Ectodermal cell (in vitro differentiated cells): ENCODE results near the gene TMEM41B.
"Not testable (repeated sequence)": the region's sequence is repeated elsewhere in the genome, so short reads cannot be mapped to it uniquely, and the experiment has no call there.

Experiments
- H3K27ac ChIP-seq: 2 replicates; pipeline ENCODE4 v1.7.0; 2013; ENCODE audit warnings: mild to moderate bottlenecking, low read depth, low read length; ENCODE audit not compliant: insufficient read depth, poor library complexity, severe bottlenecking
- H3K27me3 ChIP-seq: 2 replicates; pipeline ENCODE4 v1.7.0; 2013; ENCODE audit warnings: mild to moderate bottlenecking, low read length; ENCODE audit not compliant: insufficient read depth, control insufficient read depth, poor library complexity, severe bottlenecking
- H3K36me3 ChIP-seq: one replicate; pipeline ENCODE4 v1.7.0; 2013; ENCODE audit warnings: low read length; ENCODE audit not compliant: control insufficient read depth, insufficient read depth
- H3K4me1 ChIP-seq: one replicate; pipeline ENCODE4 v1.7.0; 2013; ENCODE audit warnings: low read length; ENCODE audit not compliant: control insufficient read depth, insufficient read depth
- H3K4me3 ChIP-seq: 2 replicates; pipeline ENCODE4 v1.7.0; 2013; ENCODE audit warnings: low read depth, low read length, control low read depth; ENCODE audit not compliant: insufficient read depth
- H3K9me3 ChIP-seq: 2 replicates; pipeline ENCODE4 v1.7.0; 2013; ENCODE audit warnings: mild to moderate bottlenecking, low read length, moderate library complexity; ENCODE audit not compliant: control insufficient read depth
- WGBS, 2 experiments: methylation state at CpG; one replicate each; pipeline ENCODE4 v1.1.7; 2013; ENCODE audit warnings: missing lambda C conversion rate in 2 of 2; 5-methylcytosine and 5-hydroxymethylcytosine counted together

Gene TMEM41B

GRCh38 chr11:9332655-9333054 lies 18.3 kb upstream of the TMEM41B start:
- H3K27ac ChIP-seq: no peak overlapping the region
- no peaks in the 10 kb centered on the region for H3K36me3 ChIP-seq
- H3K27me3 ChIP-seq: no peaks in the 10 kb centered on the region
- 63 to 90% methylated on average over 2 to 4 of the region's 5 CpGs for WGBS, 2 experiments
- no peak overlapping the region for H3K4me3 ChIP-seq
- no peaks in the 10 kb centered on the region for H3K4me1 ChIP-seq
- no peaks in the 10 kb centered on the region for H3K9me3 ChIP-seq

GRCh38 chr11:9330387-9331384 lies 16.3 kb upstream of the TMEM41B start:
- H3K27me3 ChIP-seq: no peaks in the 10 kb centered on the region
- H3K4me1 ChIP-seq: no peaks in the 10 kb centered on the region
- H3K9me3 ChIP-seq: no peaks in the 10 kb centered on the region
- 94 to 95% methylated on average over 10 of the region's 10 CpGs for WGBS, 2 experiments
- H3K36me3 ChIP-seq: no peaks in the 10 kb centered on the region
- H3K27ac ChIP-seq: no peak overlapping the region
- H3K4me3 ChIP-seq: no peak overlapping the region

GRCh38 chr11:9320047-9320446 lies 5.7 kb upstream of the TMEM41B start:
- no peaks in the 10 kb centered on the region for H3K4me1 ChIP-seq
- no peaks in the 10 kb centered on the region for H3K9me3 ChIP-seq
- no peaks in the 10 kb centered on the region for H3K36me3 ChIP-seq
- WGBS, 2 experiments: 96 to 97% methylated on average over 3 of the region's 3 CpGs
- no peak overlapping the region for H3K4me3 ChIP-seq
- no peaks in the 10 kb centered on the region for H3K27me3 ChIP-seq
- no peak overlapping the region for H3K27ac ChIP-seq

- not testable (repeated sequence) for H3K27ac ChIP-seq, H3K27me3 ChIP-seq, H3K4me1 ChIP-seq, H3K4me3 ChIP-seq, H3K9me3 ChIP-seq, H3K36me3 ChIP-seq
- WGBS, 2 experiments: 90 to 93% methylated on average over 4 of the region's 4 CpGs
These were observed 5.1 kb upstream of the TMEM41B start for GRCh38 chr11:9319377-9320001.

- not testable (repeated sequence) for H3K9me3 ChIP-seq, H3K4me3 ChIP-seq, H3K27ac ChIP-seq, H3K36me3 ChIP-seq, H3K27me3 ChIP-seq, H3K4me1 ChIP-seq
- 40 to 47% methylated on average over 17 to 18 of the region's 18 CpGs for WGBS, 2 experiments
These were observed 4.3 kb upstream of the TMEM41B start for GRCh38 chr11:9318442-9319376.

GRCh38 chr11:9316334-9316733 lies 1.9 kb upstream of the TMEM41B start:
- H3K4me3 ChIP-seq: no peak overlapping the region
- 85 to 95% methylated on average over 2 of the region's 2 CpGs for WGBS, 2 experiments
- H3K36me3 ChIP-seq: no peaks in the 10 kb centered on the region
- no peaks in the 10 kb centered on the region for H3K4me1 ChIP-seq
- H3K9me3 ChIP-seq: no peaks in the 10 kb centered on the region
- no peaks in the 10 kb centered on the region for H3K27me3 ChIP-seq
- no peak overlapping the region for H3K27ac ChIP-seq

GRCh38 chr11:9315078-9315688 lies 790 bp upstream of the TMEM41B start:
- no peaks in the 10 kb centered on the region for H3K36me3 ChIP-seq
- H3K27ac ChIP-seq: peak overlapping the region; percentile 96
- WGBS, 2 experiments: 70% methylated on average over 14 to 16 of the region's 16 CpGs
- no peaks in the 10 kb centered on the region for H3K27me3 ChIP-seq
- H3K9me3 ChIP-seq: no peaks in the 10 kb centered on the region
- H3K4me1 ChIP-seq: no peaks in the 10 kb centered on the region
- peak overlapping the region; percentile 83 for H3K4me3 ChIP-seq

GRCh38 chr11:9313648-9314290 lies 624 bp downstream of the TMEM41B start:
- WGBS, 2 experiments: 0 to 1% methylated on average over 27 of the region's 27 CpGs
- Histone ChIP-seq H3K4me3 (peak overlapping the region; percentile 83), H3K27me3 (no peaks in the 10 kb centered on the region), H3K9me3 (no peaks in the 10 kb centered on the region), H3K36me3 (no peaks in the 10 kb centered on the region), H3K27ac (peak overlapping the region; percentile 64), H3K4me1 (no peaks in the 10 kb centered on the region)

- H3K27me3 ChIP-seq: no peaks in the 10 kb centered on the region
- H3K4me1 ChIP-seq: no peaks in the 10 kb centered on the region
- no peak overlapping the region for H3K4me3 ChIP-seq
- 99 to 100% methylated on average over 2 to 3 of the region's 3 CpGs for WGBS, 2 experiments
- H3K36me3 ChIP-seq: no peaks in the 10 kb centered on the region
- H3K9me3 ChIP-seq: no peaks in the 10 kb centered on the region
- H3K27ac ChIP-seq: no peak overlapping the region
These were observed 3.8 kb downstream of the TMEM41B start for GRCh38 chr11:9310485-9311090.
